ENCODE data around the gene BOC. TPM values are rescaled to one million over a fixed set of nuclear protein-coding genes. Genes with fewer than 3 reads are reported as not detected.

Gene BOC
- total RNA-seq, 1 donor from 2014 or later, result 20.2 TPM

- peaks cover 13% of the 10 kb centered on the region for H3K36me3 Mint-ChIP-seq (ENCODE audit: low read depth, unreplicated experiment)
- H3K9me3 Mint-ChIP-seq (ENCODE audit: unreplicated experiment), result no peaks in the 10 kb centered on the region
- Histone ChIP-seq H4K20me1 (ENCODE audit: insufficient read depth, low read length) (no peaks in the 10 kb centered on the region), H3K9ac (ENCODE audit: low read length) (no peak overlapping the region), H3K4me2 (ENCODE audit: low read length) (no peak overlapping the region), H2AFZ (ENCODE audit: low read depth, low read length) (no peak overlapping the region), H3K4me3 (ENCODE audit: insufficient read depth, low read depth, low read length) (no peak overlapping the region), H3K27ac (ENCODE audit: low read depth, low read length) (no peak overlapping the region), H3K36me3 (ENCODE audit: insufficient read depth, low read length) (no peaks in the 10 kb centered on the region), H3K27me3 (ENCODE audit: insufficient read depth, low read length) (no peaks in the 10 kb centered on the region), H3K9me3 (ENCODE audit: insufficient read depth, low read depth, low read length) (no peaks in the 10 kb centered on the region), H3K79me2 (ENCODE audit: insufficient read depth, low read length) (no peaks in the 10 kb centered on the region), H3K4me1 (ENCODE audit: insufficient read depth, low read length) (no peaks in the 10 kb centered on the region)
- no peak for TF ChIP-seq CTCF (IDR thresholded peaks at IDR 0.05; ENCODE audit: insufficient read depth, low read depth, low read length)
- H3K27ac Mint-ChIP-seq (ENCODE audit: unreplicated experiment), result no peak overlapping the region
- no peaks in the 10 kb centered on the region for H3K4me1 Mint-ChIP-seq (ENCODE audit: low read depth, unreplicated experiment)
- DNase-seq (ENCODE audit: low read depth) (peak; percentile 17), FAIRE-seq (no peak)
- no peaks in the 10 kb centered on the region for H3K27me3 Mint-ChIP-seq (ENCODE audit: low read depth, unreplicated experiment)
- no peak overlapping the region for H3K4me3 Mint-ChIP-seq (ENCODE audit: unreplicated experiment)
Observed at GRCh38 chr3:113329757-113330156, 118.4 kb downstream of the BOC start.

GRCh38 chr3:113330742-113331141, 119.4 kb downstream of the BOC start:
- Histone ChIP-seq H3K4me3 (ENCODE audit: insufficient read depth, low read depth, low read length) (no peak overlapping the region), H3K27ac (ENCODE audit: low read depth, low read length) (no peak overlapping the region), H3K9ac (ENCODE audit: low read length) (no peak overlapping the region), H3K27me3 (ENCODE audit: insufficient read depth, low read length) (no peaks in the 10 kb centered on the region), H3K79me2 (ENCODE audit: insufficient read depth, low read length) (no peaks in the 10 kb centered on the region), H4K20me1 (ENCODE audit: insufficient read depth, low read length) (no peaks in the 10 kb centered on the region), H3K4me2 (ENCODE audit: low read length) (no peak overlapping the region), H3K36me3 (ENCODE audit: insufficient read depth, low read length) (no peaks in the 10 kb centered on the region), H2AFZ (ENCODE audit: low read depth, low read length) (no peak overlapping the region), H3K9me3 (ENCODE audit: insufficient read depth, low read depth, low read length) (no peaks in the 10 kb centered on the region), H3K4me1 (ENCODE audit: insufficient read depth, low read length) (no peaks in the 10 kb centered on the region)
- Mint-ChIP-seq H3K27ac (ENCODE audit: unreplicated experiment) (no peak overlapping the region), H3K4me3 (ENCODE audit: unreplicated experiment) (no peak overlapping the region), H3K36me3 (ENCODE audit: low read depth, unreplicated experiment) (peaks cover 11% of the 10 kb centered on the region), H3K27me3 (ENCODE audit: low read depth, unreplicated experiment) (no peaks in the 10 kb centered on the region), H3K9me3 (ENCODE audit: unreplicated experiment) (no peaks in the 10 kb centered on the region), H3K4me1 (ENCODE audit: low read depth, unreplicated experiment) (no peaks in the 10 kb centered on the region)
- DNase-seq (ENCODE audit: low read depth) (no peak), FAIRE-seq (no peak)
- TF ChIP-seq CTCF (IDR thresholded peaks at IDR 0.05; ENCODE audit: insufficient read depth, low read depth, low read length), result no peak
- no peak for TF ChIP-seq EZH2 (IDR thresholded peaks at IDR 0.05; ENCODE audit: insufficient read depth, low read length)

GRCh38 chr3:113331187-113331586, 119.8 kb downstream of the BOC start:
- Histone ChIP-seq H3K27ac (ENCODE audit: low read depth, low read length) (no peak overlapping the region), H3K4me2 (ENCODE audit: low read length) (no peak overlapping the region), H3K79me2 (ENCODE audit: insufficient read depth, low read length) (no peaks in the 10 kb centered on the region), H3K27me3 (ENCODE audit: insufficient read depth, low read length) (no peaks in the 10 kb centered on the region), H2AFZ (ENCODE audit: low read depth, low read length) (no peak overlapping the region), H3K9ac (ENCODE audit: low read length) (no peak overlapping the region), H3K4me1 (ENCODE audit: insufficient read depth, low read length) (no peaks in the 10 kb centered on the region), H3K9me3 (ENCODE audit: insufficient read depth, low read depth, low read length) (no peaks in the 10 kb centered on the region), H3K36me3 (ENCODE audit: insufficient read depth, low read length) (no peaks in the 10 kb centered on the region), H4K20me1 (ENCODE audit: insufficient read depth, low read length) (no peaks in the 10 kb centered on the region), H3K4me3 (ENCODE audit: insufficient read depth, low read depth, low read length) (no peak overlapping the region)
- no peak for FAIRE-seq
- H3K4me1 Mint-ChIP-seq (ENCODE audit: low read depth, unreplicated experiment), result no peaks in the 10 kb centered on the region
- TF ChIP-seq CTCF (IDR thresholded peaks at IDR 0.05; ENCODE audit: insufficient read depth, low read depth, low read length) (no peak), EZH2 (IDR thresholded peaks at IDR 0.05; ENCODE audit: insufficient read depth, low read length) (no peak)
- H3K27me3 Mint-ChIP-seq (ENCODE audit: low read depth, unreplicated experiment), result no peaks in the 10 kb centered on the region
- H3K27ac Mint-ChIP-seq (ENCODE audit: unreplicated experiment), result no peak overlapping the region
- peaks cover 9% of the 10 kb centered on the region for H3K36me3 Mint-ChIP-seq (ENCODE audit: low read depth, unreplicated experiment)
- H3K4me3 Mint-ChIP-seq (ENCODE audit: unreplicated experiment), result no peak overlapping the region
- no peaks in the 10 kb centered on the region for H3K9me3 Mint-ChIP-seq (ENCODE audit: unreplicated experiment)
- no peak for DNase-seq (ENCODE audit: low read depth)

Other genes with a start within 250 kb of the BOC start
- gene CD200R1, start 236.5 kb upstream of the BOC start, total RNA-seq, result 0.39 and 0.67 TPM in 2 replicates
- 25.7 TPM in 2 replicates for gene GTPBP8, start 220.6 kb upstream of the BOC start, total RNA-seq
- 6.4 and 9.0 TPM in 2 replicates for gene CFAP44, start 229.9 kb downstream of the BOC start, total RNA-seq